ENCODE results near the gene CHCHD3.

The CHCHD3 gene

GRCh38 chr7:132858251-132858650 lies 223.6 kb downstream of the CHCHD3 start:
- 98% methylated on average over 2 of the region's 2 CpGs for WGBS
- Histone ChIP-seq H3K9ac (ENCODE audit: low read depth, low read length) (no peak overlapping the region), H3K36me3 (ENCODE audit: insufficient read depth, low read length) (no peaks in the 10 kb centered on the region), H3K9me3 (ENCODE audit: insufficient read depth, low read depth, low read length) (no peaks in the 10 kb centered on the region), H3K27me3 (ENCODE audit: insufficient read depth, low read length) (no peaks in the 10 kb centered on the region), H3K4me1 (ENCODE audit: insufficient read depth, low read length) (peaks cover 17% of the 10 kb centered on the region), H3K27ac (ENCODE audit: low read depth, low read length) (no peak overlapping the region), H3K4me3 (ENCODE audit: low read length) (no peak overlapping the region)

GRCh38 chr7:132857703-132858102 lies 224.2 kb downstream of the CHCHD3 start:
- Histone ChIP-seq H3K4me1 (ENCODE audit: insufficient read depth, low read length) (peaks cover 17% of the 10 kb centered on the region), H3K36me3 (ENCODE audit: insufficient read depth, low read length) (no peaks in the 10 kb centered on the region), H3K9me3 (ENCODE audit: insufficient read depth, low read depth, low read length) (no peaks in the 10 kb centered on the region), H3K27me3 (ENCODE audit: insufficient read depth, low read length) (no peaks in the 10 kb centered on the region), H3K4me3 (ENCODE audit: low read length) (no peak overlapping the region), H3K27ac (ENCODE audit: low read depth, low read length) (no peak overlapping the region), H3K9ac (ENCODE audit: low read depth, low read length) (no peak overlapping the region)
- 93% methylated on average over 4 of the region's 4 CpGs for WGBS

- H3K27me3 ChIP-seq (ENCODE audit: insufficient read depth, low read length): no peaks in the 10 kb centered on the region
- 95% methylated on average over 4 of the region's 4 CpGs for WGBS
- no peak overlapping the region for H3K27ac ChIP-seq (ENCODE audit: low read depth, low read length)
- H3K9me3 ChIP-seq (ENCODE audit: insufficient read depth, low read depth, low read length): no peaks in the 10 kb centered on the region
- no peak overlapping the region for H3K9ac ChIP-seq (ENCODE audit: low read depth, low read length)
- no peaks in the 10 kb centered on the region for H3K36me3 ChIP-seq (ENCODE audit: insufficient read depth, low read length)
- peaks cover 17% of the 10 kb centered on the region for H3K4me1 ChIP-seq (ENCODE audit: insufficient read depth, low read length)
- H3K4me3 ChIP-seq (ENCODE audit: low read length): no peak overlapping the region
Observed at GRCh38 chr7:132857031-132857430, 224.9 kb downstream of the CHCHD3 start.

GRCh38 chr7:132856416-132856815 lies 225.5 kb downstream of the CHCHD3 start:
- H3K27ac ChIP-seq (ENCODE audit: low read depth, low read length): no peak overlapping the region

GRCh38 chr7:132855901-132856300 lies 226.0 kb downstream of the CHCHD3 start:
- H3K36me3 ChIP-seq (ENCODE audit: insufficient read depth, low read length): no peaks in the 10 kb centered on the region
- no peaks in the 10 kb centered on the region for H3K27me3 ChIP-seq (ENCODE audit: insufficient read depth, low read length)
- WGBS: 77% methylated on average over 2 of the region's 2 CpGs
- H3K4me3 ChIP-seq (ENCODE audit: low read length): no peak overlapping the region
- H3K4me1 ChIP-seq (ENCODE audit: insufficient read depth, low read length): peaks cover 17% of the 10 kb centered on the region
- H3K9me3 ChIP-seq (ENCODE audit: insufficient read depth, low read depth, low read length): no peaks in the 10 kb centered on the region
- H3K27ac ChIP-seq (ENCODE audit: low read depth, low read length): no peak overlapping the region; the same call in 1 of the 2 replicates
- no peak overlapping the region for H3K9ac ChIP-seq (ENCODE audit: low read depth, low read length)

More at GRCh38 chr7:132856416-132856815, 225.5 kb downstream of the CHCHD3 start:
- Histone ChIP-seq H3K4me1 (ENCODE audit: insufficient read depth, low read length) (peaks cover 17% of the 10 kb centered on the region), H3K9me3 (ENCODE audit: insufficient read depth, low read depth, low read length) (no peaks in the 10 kb centered on the region), H3K9ac (ENCODE audit: low read depth, low read length) (no peak overlapping the region), H3K4me3 (ENCODE audit: low read length) (no peak overlapping the region), H3K27me3 (ENCODE audit: insufficient read depth, low read length) (no peaks in the 10 kb centered on the region), H3K36me3 (ENCODE audit: insufficient read depth, low read length) (no peaks in the 10 kb centered on the region)
- 92% methylated on average over 4 of the region's 5 CpGs for WGBS

- H3K27ac ChIP-seq (ENCODE audit: low read depth, low read length): no peak overlapping the region
- peaks cover 17% of the 10 kb centered on the region for H3K4me1 ChIP-seq (ENCODE audit: insufficient read depth, low read length)
- no peak overlapping the region for H3K9ac ChIP-seq (ENCODE audit: low read depth, low read length)
- H3K27me3 ChIP-seq (ENCODE audit: insufficient read depth, low read length): no peaks in the 10 kb centered on the region
- no peaks in the 10 kb centered on the region for H3K36me3 ChIP-seq (ENCODE audit: insufficient read depth, low read length)
- H3K4me3 ChIP-seq (ENCODE audit: low read length): no peak overlapping the region
- no peaks in the 10 kb centered on the region for H3K9me3 ChIP-seq (ENCODE audit: insufficient read depth, low read depth, low read length)
- WGBS: 80% methylated on average over 1 of the region's 1 CpG
Observed at GRCh38 chr7:132854238-132854637, 227.7 kb downstream of the CHCHD3 start.

GRCh38 chr7:132847376-132847775 lies 234.5 kb downstream of the CHCHD3 start:
- no peak overlapping the region for H3K9ac ChIP-seq (ENCODE audit: low read depth, low read length)
- H3K36me3 ChIP-seq (ENCODE audit: insufficient read depth, low read length): no peaks in the 10 kb centered on the region
- H3K4me1 ChIP-seq (ENCODE audit: insufficient read depth, low read length): no peaks in the 10 kb centered on the region; the same call in 1 of the 2 replicates
- no peaks in the 10 kb centered on the region for H3K27me3 ChIP-seq (ENCODE audit: insufficient read depth, low read length)
- 93% methylated on average over 7 of the region's 7 CpGs for WGBS
- no peak overlapping the region for H3K4me3 ChIP-seq (ENCODE audit: low read length)
- H3K9me3 ChIP-seq (ENCODE audit: insufficient read depth, low read depth, low read length): no peaks in the 10 kb centered on the region
- H3K27ac ChIP-seq (ENCODE audit: low read depth, low read length): no peak overlapping the region

- no peaks in the 10 kb centered on the region for H3K27me3 ChIP-seq (ENCODE audit: insufficient read depth, low read length)
- no peaks in the 10 kb centered on the region for H3K36me3 ChIP-seq (ENCODE audit: insufficient read depth, low read length)
- no peaks in the 10 kb centered on the region for H3K9me3 ChIP-seq (ENCODE audit: insufficient read depth, low read depth, low read length)
- no peak overlapping the region for H3K27ac ChIP-seq (ENCODE audit: low read depth, low read length)
- H3K4me3 ChIP-seq (ENCODE audit: low read length): no peak overlapping the region
- 72% methylated on average over 3 of the region's 3 CpGs for WGBS
- no peak overlapping the region for H3K9ac ChIP-seq (ENCODE audit: low read depth, low read length)
- H3K4me1 ChIP-seq (ENCODE audit: insufficient read depth, low read length): no peaks in the 10 kb centered on the region; the same call in 1 of the 2 replicates
Observed at GRCh38 chr7:132846086-132846485, 235.8 kb downstream of the CHCHD3 start.

GRCh38 chr7:132842478-132842877 lies 239.4 kb downstream of the CHCHD3 start:
- Histone ChIP-seq H3K4me3 (ENCODE audit: low read length) (no peak overlapping the region), H3K36me3 (ENCODE audit: insufficient read depth, low read length) (0 out of 2 replicates have a peak, but pooled peaks cover 2% of the 10 kb centered on the region), H3K27ac (ENCODE audit: low read depth, low read length) (no peak overlapping the region), H3K9me3 (ENCODE audit: insufficient read depth, low read depth, low read length) (no peaks in the 10 kb centered on the region), H3K4me1 (ENCODE audit: insufficient read depth, low read length) (peaks cover 6% of the 10 kb centered on the region; the same call in 1 of the 2 replicates), H3K9ac (ENCODE audit: low read depth, low read length) (no peak overlapping the region), H3K27me3 (ENCODE audit: insufficient read depth, low read length) (no peaks in the 10 kb centered on the region)
- WGBS: 98% methylated on average over 4 of the region's 4 CpGs

GRCh38 chr7:132840199-132840598 lies 241.7 kb downstream of the CHCHD3 start:
- Histone ChIP-seq H3K27me3 (ENCODE audit: insufficient read depth, low read length) (no peaks in the 10 kb centered on the region), H3K9ac (ENCODE audit: low read depth, low read length) (no peak overlapping the region), H3K9me3 (ENCODE audit: insufficient read depth, low read depth, low read length) (no peaks in the 10 kb centered on the region), H3K4me1 (ENCODE audit: insufficient read depth, low read length) (peaks cover 6% of the 10 kb centered on the region; the same call in 1 of the 2 replicates), H3K4me3 (ENCODE audit: low read length) (no peak overlapping the region), H3K27ac (ENCODE audit: low read depth, low read length) (no peak overlapping the region), H3K36me3 (ENCODE audit: insufficient read depth, low read length) (0 out of 2 replicates have a peak, but pooled peaks cover 2% of the 10 kb centered on the region)
- WGBS: 100% methylated on average over 1 of the region's 1 CpG

- no peak overlapping the region for H3K9ac ChIP-seq (ENCODE audit: low read depth, low read length)
- H3K9me3 ChIP-seq (ENCODE audit: insufficient read depth, low read depth, low read length): no peaks in the 10 kb centered on the region
- WGBS: no CpG with 5 or more reads among the region's 3 CpGs
Observed at GRCh38 chr7:132838313-132838712, 243.6 kb downstream of the CHCHD3 start.

GRCh38 chr7:132837529-132837928 lies 244.4 kb downstream of the CHCHD3 start:
- Histone ChIP-seq H3K9me3 (ENCODE audit: insufficient read depth, low read depth, low read length) (no peaks in the 10 kb centered on the region), H3K36me3 (ENCODE audit: insufficient read depth, low read length) (0 out of 2 replicates have a peak, but pooled peaks cover 2% of the 10 kb centered on the region), H3K27me3 (ENCODE audit: insufficient read depth, low read length) (no peaks in the 10 kb centered on the region), H3K9ac (ENCODE audit: low read depth, low read length) (no peak overlapping the region), H3K4me1 (ENCODE audit: insufficient read depth, low read length) (peaks cover 6% of the 10 kb centered on the region; the same call in 1 of the 2 replicates), H3K4me3 (ENCODE audit: low read length) (no peak overlapping the region), H3K27ac (ENCODE audit: low read depth, low read length) (no peak overlapping the region)
- WGBS: 100% methylated on average over 3 of the region's 3 CpGs

More at GRCh38 chr7:132838313-132838712, 243.6 kb downstream of the CHCHD3 start:
- Histone ChIP-seq H3K27ac (ENCODE audit: low read depth, low read length) (no peak overlapping the region), H3K36me3 (ENCODE audit: insufficient read depth, low read length) (0 out of 2 replicates have a peak, but pooled peaks cover 2% of the 10 kb centered on the region), H3K4me1 (ENCODE audit: insufficient read depth, low read length) (peaks cover 6% of the 10 kb centered on the region; the same call in 1 of the 2 replicates), H3K27me3 (ENCODE audit: insufficient read depth, low read length) (no peaks in the 10 kb centered on the region), H3K4me3 (ENCODE audit: low read length) (no peak overlapping the region)
